ENCODE measurements around the gene HSPA13. TPM values are rescaled to one million over a fixed set of nuclear protein-coding genes. Genes with fewer than 3 reads are reported as not detected.

HSPA13 gene
- polyA plus RNA-seq, 3 donors: 6.8 to 13.9 (median 12.2) TPM

DNA sequence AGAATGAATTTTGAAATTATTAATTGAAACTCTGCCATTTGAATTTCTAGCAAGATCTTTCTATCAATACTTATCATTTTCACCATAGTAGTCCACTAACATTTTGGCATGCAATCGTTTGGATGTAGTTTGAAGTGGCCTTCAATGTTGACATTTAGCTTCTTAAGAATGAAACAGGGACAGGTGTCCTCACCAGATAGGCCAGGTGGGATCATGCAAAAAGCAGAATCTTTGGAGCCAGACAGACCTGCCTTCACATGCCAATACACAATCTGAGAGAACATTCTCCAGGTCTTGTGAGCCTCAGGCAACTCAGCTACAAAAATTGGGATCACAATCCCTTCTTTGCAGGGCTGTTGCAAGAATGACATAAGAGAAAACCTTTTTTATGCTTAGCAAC is 18.3 kb upstream of the HSPA13 start:
- H3K9ac ChIP-seq (ENCODE audit: insufficient read depth, low read length, poor library complexity, severe bottlenecking): no peak overlapping the region
- H3K9me3 Mint-ChIP-seq: no peaks in the 10 kb centered on the region
- no CpG with 5 or more reads among the region's 1 CpG for WGBS (ENCODE audit: insufficient coverage)
- H3K4me2 ChIP-seq (replicated peaks; ENCODE audit: extremely low read depth, low read length, poor library complexity, severe bottlenecking): no peak overlapping the region
- H3K36me3 Mint-ChIP-seq: no peaks in the 10 kb centered on the region
- H3K36me3 ChIP-seq (replicated peaks in 1 of 2; ENCODE audit: control insufficient read depth in 1 of 2, insufficient read depth in 2 of 2, low read length in 2 of 2): no peaks in the 10 kb centered on the region
- no peak overlapping the region for H3K4me3 ChIP-seq (replicated peaks in 1 of 3; ENCODE audit: low read depth in 2 of 3, low read length in 3 of 3)
- H3K79me2 ChIP-seq (ENCODE audit: insufficient read depth, low read length): no peaks in the 10 kb centered on the region
- H3K27ac ChIP-seq (ENCODE audit: low read depth in 1 of 2, low read length in 2 of 2): no peak overlapping the region
- no peak for TF ChIP-seq CTCF (IDR thresholded peaks at IDR 0.05)
- H3K27me3 Mint-ChIP-seq (ENCODE audit: low read depth in 3 of 3): peaks cover 0 to 1% (median 0%) of the 10 kb centered on the region in 3 donors
- intact Hi-C loops (cut with micrococcal nuclease): loop anchor here in 1 of 2 donors (10.0 kb wide), 1 partner anchor 364 kb away; no protein-coding TSS in a partner anchor
- no peak overlapping the region for H3K4me3 Mint-ChIP-seq
- no peaks in the 10 kb centered on the region for H4K20me1 ChIP-seq (ENCODE audit: insufficient read depth, low read length)
- no peak overlapping the region for H3K27ac Mint-ChIP-seq
- no peaks in the 10 kb centered on the region for H3K27me3 ChIP-seq (ENCODE audit: control insufficient read depth in 2 of 2, insufficient read depth in 2 of 2, low read length in 2 of 2)
- H2AFZ ChIP-seq (ENCODE audit: insufficient read depth, low read depth, low read length, poor library complexity, severe bottlenecking): no peak overlapping the region
- DNase-seq: no peak
- H3K9me3 ChIP-seq (replicated peaks in 1 of 2; ENCODE audit: control insufficient read depth in 1 of 2, insufficient read depth in 1 of 2, low read length in 2 of 2): no peaks in the 10 kb centered on the region
- no peaks in the 10 kb centered on the region for H3K4me1 Mint-ChIP-seq
- no peaks in the 10 kb centered on the region for H3K4me1 ChIP-seq (ENCODE audit: control insufficient read depth in 1 of 2, insufficient read depth in 2 of 2, low read length in 2 of 2)

- H3K4me3 ChIP-seq (replicated peaks in 1 of 3; ENCODE audit: low read depth in 2 of 3, low read length in 3 of 3): no peak overlapping the region
Measured at GRCh38 chr21:14388282-14388681, 5.3 kb upstream of the HSPA13 start.

More at GRCh38 chr21:14388282-14388681, 5.3 kb upstream of the HSPA13 start:
- H3K9ac ChIP-seq (ENCODE audit: insufficient read depth, low read length, poor library complexity, severe bottlenecking): no peak overlapping the region
- no peak overlapping the region for H3K27ac Mint-ChIP-seq
- H3K9me3 ChIP-seq (replicated peaks in 1 of 2; ENCODE audit: control insufficient read depth in 1 of 2, insufficient read depth in 1 of 2, low read length in 2 of 2): no peaks in the 10 kb centered on the region
- H2AFZ ChIP-seq (ENCODE audit: insufficient read depth, low read depth, low read length, poor library complexity, severe bottlenecking): no peak overlapping the region
- peaks cover 0 to 1% (median 0%) of the 10 kb centered on the region in 3 donors for H3K27me3 Mint-ChIP-seq (ENCODE audit: low read depth in 3 of 3)
- intact Hi-C loops (cut with micrococcal nuclease): no loop called here
- H4K20me1 ChIP-seq (ENCODE audit: insufficient read depth, low read length): no peaks in the 10 kb centered on the region
- no peaks in the 10 kb centered on the region for H3K79me2 ChIP-seq (ENCODE audit: insufficient read depth, low read length)
- no peaks in the 10 kb centered on the region for H3K36me3 ChIP-seq (replicated peaks in 1 of 2; ENCODE audit: control insufficient read depth in 1 of 2, insufficient read depth in 2 of 2, low read length in 2 of 2)
- H3K4me3 Mint-ChIP-seq: no peak overlapping the region
- peaks cover 0 to 2% (median 0%) of the 10 kb centered on the region in 7 donors for H3K9me3 Mint-ChIP-seq
- H3K4me1 ChIP-seq (ENCODE audit: control insufficient read depth in 1 of 2, insufficient read depth in 2 of 2, low read length in 2 of 2): peaks cover 7% of the 10 kb centered on the region in 2 donors
- H3K4me1 Mint-ChIP-seq: peaks cover 7% of the 10 kb centered on the region
- no peak for TF ChIP-seq CTCF (IDR thresholded peaks at IDR 0.05)
- H3K36me3 Mint-ChIP-seq: no peaks in the 10 kb centered on the region
- no peak for DNase-seq
- H3K27me3 ChIP-seq (ENCODE audit: control insufficient read depth in 2 of 2, insufficient read depth in 2 of 2, low read length in 2 of 2): no peaks in the 10 kb centered on the region
- no peak overlapping the region for H3K4me2 ChIP-seq (replicated peaks; ENCODE audit: extremely low read depth, low read length, poor library complexity, severe bottlenecking)
- H3K27ac ChIP-seq (ENCODE audit: low read depth in 1 of 2, low read length in 2 of 2): no peak overlapping the region
- no CpG with 5 or more reads among the region's 2 CpGs for WGBS (ENCODE audit: insufficient coverage)
